OCI-LY1 (cell line): ENCODE measurements around the gene MARF1.

Experiments used
- H2AFZ ChIP-seq: fragments of 200-600 bp; sonication (generic), shearing (Covaris generic); 2 replicates; pipeline ENCODE4 v1.6.0; 2014; ENCODE audit warnings: antibody characterized with exemption, mild to moderate bottlenecking, low read length
- H3F3A ChIP-seq: fragments of 200-600 bp; sonication (generic), shearing (Covaris generic); 2 replicates; pipeline ENCODE4 v1.6.0; 2014; ENCODE audit warnings: mild to moderate bottlenecking, antibody characterized with exemption, low read length, moderate library complexity; ENCODE audit not compliant: insufficient read depth
- H3K27ac ChIP-seq: fragments of 200-600 bp; sonication (generic); 2 replicates; pipeline ENCODE4 v1.5.1; 2014; ENCODE audit warnings: low read length, mixed run types, mild to moderate bottlenecking, low read depth; ENCODE audit not compliant: poor library complexity, severe bottlenecking
- H3K27me3 ChIP-seq: fragments of 200-600 bp; sonication (generic); 2 replicates; pipeline ENCODE4 v1.6.0; 2014; ENCODE audit warnings: antibody characterized with exemption, mild to moderate bottlenecking, low read length, moderate library complexity; ENCODE audit not compliant: insufficient read depth
- H3K36me3 ChIP-seq: fragments of 200-600 bp; sonication (generic); 2 replicates; pipeline ENCODE4 v1.6.1; 2014; ENCODE audit warnings: mild to moderate bottlenecking, antibody characterized with exemption, low read length, moderate library complexity, mixed read lengths; ENCODE audit not compliant: insufficient read depth
- H3K4me1 ChIP-seq: fragments of 200-600 bp; sonication (generic); 2 replicates; pipeline ENCODE4 v1.5.1; 2014; ENCODE audit warnings: mild to moderate bottlenecking, low read length, moderate library complexity; ENCODE audit not compliant: insufficient read depth, severe bottlenecking
- H3K4me2 ChIP-seq: fragments of 200-600 bp; sonication (generic), shearing (Covaris generic); 2 replicates; pipeline ENCODE4 v1.6.1; 2014; ENCODE audit warnings: low read length
- H3K4me3 ChIP-seq: fragments of 200-600 bp; sonication (generic); 2 replicates; pipeline ENCODE4 v1.5.1; 2014; ENCODE audit warnings: low read length, low read depth, mild to moderate bottlenecking, mixed read lengths; ENCODE audit not compliant: poor library complexity, severe bottlenecking
- H3K79me2 ChIP-seq: fragments of 200-600 bp; shearing (Covaris generic); 2 replicates; pipeline ENCODE4 v1.6.1; 2016; ENCODE audit warnings: mixed run types, low read length, mixed read lengths; ENCODE audit not compliant: insufficient read depth
- H3K9ac ChIP-seq: fragments of 200-600 bp; sonication (generic), shearing (Covaris generic); 2 replicates; pipeline ENCODE4 v1.6.1; 2014; ENCODE audit warnings: mild to moderate bottlenecking, low read length, mixed read lengths
- H3K9me2 ChIP-seq: fragments of 200-600 bp; sonication (generic), shearing (Covaris generic); 2 replicates; pipeline ENCODE4 v1.6.1; 2014; ENCODE audit warnings: low read depth, mild to moderate bottlenecking, low read length, mixed read lengths
- H3K9me3 ChIP-seq: fragments of 200-600 bp; shearing (Covaris generic); 2 replicates; pipeline ENCODE4 v1.6.1; 2014; ENCODE audit warnings: low read length, mixed read lengths
- H4K20me1 ChIP-seq: fragments of 200-600 bp; sonication (generic), shearing (Covaris generic); 2 replicates; pipeline ENCODE4 v1.6.0; 2016; ENCODE audit warnings: mild to moderate bottlenecking, low read length; ENCODE audit not compliant: insufficient read depth
- CTCF ChIP-seq: fragments of 200-600 bp; sonication (generic), shearing (Covaris generic); IDR thresholded peaks from 2 replicates; pipeline ENCODE4 v1.5.1; 2017; ENCODE audit warnings: mild to moderate bottlenecking, antibody characterized with exemption, low read length, moderate library complexity, mixed read lengths
- EZH2 ChIP-seq: fragments of 200-600 bp; sonication (generic), shearing (Covaris generic); IDR thresholded peaks from 2 replicates; pipeline ENCODE4 v1.8.0; 2017; ENCODE audit warnings: borderline replicate concordance, mixed run types, mild to moderate bottlenecking, antibody characterized with exemption, low read length, moderate library complexity, mixed read lengths

MARF1 gene

GRCh38 chr16:15606518-15607220, 36.3 kb downstream of the MARF1 start:
- Histone ChIP-seq H3K79me2 (no peaks in the 10 kb centered on the region), H3K36me3 (peaks cover 94% of the 10 kb centered on the region), H3K4me2 (no peak overlapping the region), H3K27ac (no peak overlapping the region), H4K20me1 (no peaks in the 10 kb centered on the region), H3K9me2 (no peaks in the 10 kb centered on the region), H3F3A (no peaks in the 10 kb centered on the region), H2AFZ (no peak overlapping the region), H3K4me3 (no peak overlapping the region), H3K9me3 (no peaks in the 10 kb centered on the region), H3K4me1 (no peaks in the 10 kb centered on the region), H3K27me3 (no peaks in the 10 kb centered on the region), H3K9ac (no peak overlapping the region)
- TF ChIP-seq EZH2 = no peak
- TF ChIP-seq CTCF = no peak

GRCh38 chr16:15605839-15606517, 37.0 kb downstream of the MARF1 start:
- H3K4me2 ChIP-seq = no peak overlapping the region
- H2AFZ ChIP-seq = no peak overlapping the region
- no peak overlapping the region for H3K4me3 ChIP-seq
- no peaks in the 10 kb centered on the region for H3K4me1 ChIP-seq
- TF ChIP-seq CTCF = no peak
- TF ChIP-seq EZH2 = no peak
- H3K79me2 ChIP-seq = no peaks in the 10 kb centered on the region
- H3K9ac ChIP-seq = no peak overlapping the region
- no peak overlapping the region for H3K27ac ChIP-seq
- no peaks in the 10 kb centered on the region for H3F3A ChIP-seq
- H3K9me3 ChIP-seq = no peaks in the 10 kb centered on the region
- peaks cover 95% of the 10 kb centered on the region for H3K36me3 ChIP-seq
- H4K20me1 ChIP-seq = no peaks in the 10 kb centered on the region
- H3K27me3 ChIP-seq = no peaks in the 10 kb centered on the region
- no peaks in the 10 kb centered on the region for H3K9me2 ChIP-seq

GRCh38 chr16:15604460-15605440, 38.2 kb downstream of the MARF1 start:
- Histone ChIP-seq H3K9me3 (no peaks in the 10 kb centered on the region), H2AFZ (no peak overlapping the region), H3K27ac (no peak overlapping the region), H3K4me2 (no peak overlapping the region), H3K4me1 (no peaks in the 10 kb centered on the region), H3F3A (no peaks in the 10 kb centered on the region), H3K79me2 (no peaks in the 10 kb centered on the region), H3K4me3 (no peak overlapping the region), H3K9ac (no peak overlapping the region), H3K27me3 (no peaks in the 10 kb centered on the region), H3K36me3 (peaks cover 96% of the 10 kb centered on the region), H4K20me1 (no peaks in the 10 kb centered on the region), H3K9me2 (no peaks in the 10 kb centered on the region)
- TF ChIP-seq EZH2 = no peak
- no peak for TF ChIP-seq CTCF
